Measurements from ENCODE around the gene COL1A2. TPM values are rescaled to one million over a fixed set of nuclear protein-coding genes. Genes with fewer than 3 reads are reported as not detected.

COL1A2 gene
- total and polyA plus RNA-seq, 2 of the 8 experiments (the other 6 are each of a cell fraction or from before 2014, with no cell fraction given): 45.2 to 87.2 TPM

GRCh38 chr7:94434042-94434441 lies 39.3 kb downstream of the COL1A2 start:
- POLR2A ChIA-PET (ENCODE audit: partially characterized antibody): no interaction called here
- H4K5ac ChIP-seq (ENCODE audit: insufficient read length, low read depth, low read length): no peak overlapping the region
- no peak for DNase-seq (ENCODE audit: low read depth in 1 of 2, low spot score in 2 of 2)

More at GRCh38 chr7:94434042-94434441, 39.3 kb downstream of the COL1A2 start:
- no peak overlapping the region for H2BK15ac ChIP-seq (ENCODE audit: low read length)
- no peaks in the 10 kb centered on the region for H3K4me1 ChIP-seq (replicated peaks in 1 of 4; ENCODE audit: control insufficient read depth in 3 of 4, insufficient read depth in 4 of 4, low read length in 3 of 4)
- no peak overlapping the region for H3K18ac ChIP-seq (ENCODE audit: extremely low read depth, low read length)
- peaks cover 0 to 13% (median 5%) of the 10 kb centered on the region in 4 experiments; a peak in 2 of 8 replicates for H3K36me3 ChIP-seq (ENCODE audit: control insufficient read depth in 2 of 4, insufficient read depth in 4 of 4, low read length in 3 of 4)
- H3K4me3 ChIP-seq (ENCODE audit: extremely low read depth in 1 of 4, insufficient read depth in 2 of 4, low read depth in 3 of 4, low read length in 4 of 4): no peak overlapping the region
- H2BK120ac ChIP-seq (replicated peaks; ENCODE audit: low read depth, low read length): no peak overlapping the region
- no peak overlapping the region for H2AFZ ChIP-seq (ENCODE audit: low read length)
- H4K20me1 ChIP-seq (replicated peaks in 1 of 2; ENCODE audit: control insufficient read depth in 1 of 2, insufficient read depth in 2 of 2, low read length in 2 of 2): no peaks in the 10 kb centered on the region
- no peaks in the 10 kb centered on the region for H3K23me2 ChIP-seq (ENCODE audit: low read depth, low read length)
- H3K27ac ChIP-seq (ENCODE audit: low read depth, low read length): no peak overlapping the region
- no peak overlapping the region for H4K91ac ChIP-seq (replicated peaks; ENCODE audit: insufficient read length, low read length)
- H3K4ac ChIP-seq (replicated peaks; ENCODE audit: insufficient read length, low read depth, low read length): no peak overlapping the region
- H3K4me2 ChIP-seq (ENCODE audit: insufficient read depth in 1 of 2, low read depth in 2 of 2, low read length in 2 of 2): no peak overlapping the region
- no peaks in the 10 kb centered on the region for H3K27me3 ChIP-seq (replicated peaks in 1 of 4; ENCODE audit: control insufficient read depth in 3 of 4, extremely low read depth in 1 of 4, insufficient read depth in 3 of 4, low read length in 3 of 4)
- H2BK5ac ChIP-seq (ENCODE audit: low read depth, low read length): no peak overlapping the region
- no peaks in the 10 kb centered on the region for H3K9me3 ChIP-seq (ENCODE audit: insufficient read depth in 2 of 2, low read depth in 1 of 2, low read length in 1 of 2)
- H3K56ac ChIP-seq (replicated peaks; ENCODE audit: insufficient read length, low read depth, low read length): no peak overlapping the region
- no peak overlapping the region for H3K14ac ChIP-seq (ENCODE audit: insufficient read length)
- CTCF ChIA-PET (ENCODE audit: partially characterized antibody): interaction anchor here (2.0 to 5.1 kb wide), 4 partner anchors 8 to 146 kb away, joined by 8 to 33 read pairs (median 15); no protein-coding TSS in a partner anchor
- no peaks in the 10 kb centered on the region for H3K79me1 ChIP-seq (ENCODE audit: low read depth, low read length)
- H3K9ac ChIP-seq (replicated peaks in 1 of 4; ENCODE audit: extremely low read depth in 1 of 4, low read depth in 3 of 4, low read length in 3 of 4): no peak overlapping the region
- H2BK12ac ChIP-seq (ENCODE audit: low read depth, low read length): no peak overlapping the region
- H2BK20ac ChIP-seq (ENCODE audit: low read length): no peak overlapping the region
- no peak for FAIRE-seq
- no peaks in the 10 kb centered on the region for H3K79me2 ChIP-seq (ENCODE audit: control insufficient read depth in 1 of 2, insufficient read depth in 2 of 2, low read length in 2 of 2)
- TF ChIP-seq BACH1 (IDR thresholded peaks at IDR 0.05; ENCODE audit: low read length) (no peak), USF2 (IDR thresholded peaks at IDR 0.05; ENCODE audit: low read length) (no peak), TAF7 (optimal IDR thresholded peaks at IDR 0.05; ENCODE audit: borderline replicate concordance, low read depth, low read length) (no peak)
- WGBS, 2 experiments (ENCODE audit: extremely low coverage in 1 of 2, insufficient coverage in 1 of 2, insufficient read length in 1 of 2, insufficient replicate concordance in 2 of 2, low coverage in 1 of 2, low lambda C conversion rate in 2 of 2, missing lambda C conversion rate in 1 of 2): 96% methylated on average over 2 of the region's 2 CpGs; no CpG with 5 or more reads in 1 of the 2 experiments
- no peak overlapping the region for H3K23ac ChIP-seq (ENCODE audit: insufficient read length)
- H4K8ac ChIP-seq (ENCODE audit: extremely low read depth, insufficient read depth, low read length): no peak overlapping the region
- H2AK5ac ChIP-seq (ENCODE audit: low read depth, low read length): no peak overlapping the region
